HCT116 (cell line): ENCODE data around the gene ABI3. TPM values are rescaled to one million over a fixed set of nuclear protein-coding genes. Genes with fewer than 3 reads are reported as not detected.
A peak's percentile ranks its signal among the peaks of the same experiment; 100 is the strongest.

Experiments used
- ATAC-seq: fragments of 200-7000 bp; cut with Tn5 transposase; 2 replicates; pipeline ENCODE4 v1.9.1; 2020; ENCODE audit warnings: mild to moderate bottlenecking, moderate library complexity
- BruUV-seq: library from RNA; stranded (reverse); fragments of 400-500 nt; replicated peaks from 2 replicates; lab custom pipeline; 2021; lab: Mats Ljungman, UMichigan
- CTCF ChIA-PET: fragments of 300-600 bp; sonication (Branson Sonifier 250); formaldehyde crosslinking; loops from one replicate; lab custom pipeline; 2021; ENCODE audit warnings: antibody characterized with exemption; lab: Charles Lee
- POLR2A ChIA-PET: fragments of 300-600, 350-600 bp; sonication (Branson Sonifier 250); formaldehyde crosslinking; loops from one replicate; lab custom pipeline; 2021; ENCODE audit warnings: antibody characterized with exemption; lab: Charles Lee
- RAD21 ChIA-PET, 2 experiments: fragments of 300-600 bp; sonication (Branson Sonifier 250); formaldehyde crosslinking; loops; one replicate each; lab custom pipeline; 2023; ENCODE audit warnings: low total read pairs in 2 of 2; ENCODE audit not compliant: uncharacterized antibody in 2 of 2, unreplicated experiment in 2 of 2, low non-redundant PET in 1 of 2; lab: Charles Lee
- DNase-seq: peaks from one replicate; pipeline ENCODE4 v3.0.0-alpha.2; 2010; ENCODE audit warnings: low read depth, low spot score
- H2AFZ ChIP-seq: fragments of 200-600 bp; shearing (Covaris generic), sonication (generic); 2 replicates; pipeline ENCODE4 v1.6.1; 2017; ENCODE audit warnings: low read depth, mixed run types, mixed read lengths, antibody characterized with exemption, low read length; ENCODE audit not compliant: poor library complexity, severe bottlenecking
- H3K27ac ChIP-seq: 2 replicates; pipeline ENCODE4 v1.5.1; 2012; ENCODE audit warnings: low read depth, low read length
- H3K27me3 ChIP-seq: fragments of 200-600 bp; sonication (generic); 2 replicates; pipeline ENCODE4 v1.6.1; 2016; ENCODE audit warnings: mixed run types, low read length, mixed read lengths; ENCODE audit not compliant: insufficient read depth
- H3K36me3 ChIP-seq, 2 experiments: fragments of 200-500 bp in 1 of 2; fragments of 200-600 bp in 1 of 2; sonication (Bioruptor generic) in 1 of 2; sonication (generic) in 1 of 2; 2 replicates each; pipeline versions ENCODE4 v1.5.1 to v1.6.1; 2014 to 2016; ENCODE audit warnings: low read length in 2 of 2, inconsistent platforms in 1 of 2, mixed read lengths in 1 of 2, mixed run types in 1 of 2; ENCODE audit not compliant: insufficient read depth in 2 of 2, control insufficient read depth in 1 of 2
- H3K4me1 ChIP-seq, 2 experiments: fragments of 200-600 bp in 1 of 2; sonication (generic) in 1 of 2; 2 replicates each; pipeline versions ENCODE4 v1.5.1 to v1.6.1; 2012 to 2017; ENCODE audit warnings: low read length in 2 of 2, inconsistent platforms in 1 of 2, mild to moderate bottlenecking in 1 of 2, mixed read lengths in 1 of 2, mixed run types in 1 of 2, moderate library complexity in 1 of 2; ENCODE audit not compliant: insufficient read depth in 2 of 2, control insufficient read depth in 1 of 2
- H3K4me2 ChIP-seq: fragments of 200-600 bp; sonication (generic); 2 replicates; pipeline ENCODE4 v1.6.1; 2017; ENCODE audit warnings: mixed run types, low read length, mixed read lengths
- H3K4me3 ChIP-seq, 2 experiments: fragments of 200-600 bp in 1 of 2; sonication (generic) in 1 of 2; replicated peaks in 1 of 2; 2 replicates each; pipeline ENCODE4 v1.5.1; 2011 to 2016; ENCODE audit warnings: low read length in 2 of 2, control low read depth in 1 of 2, low read depth in 1 of 2, mild to moderate bottlenecking in 1 of 2, mixed read lengths in 1 of 2, mixed run types in 1 of 2
- H3K79me2 ChIP-seq: fragments of 200-600 bp; sonication (generic); 2 replicates; pipeline ENCODE4 v1.6.1; 2017; ENCODE audit warnings: mild to moderate bottlenecking, mixed run types, low read length, moderate library complexity, mixed read lengths; ENCODE audit not compliant: insufficient read depth
- H3K9ac ChIP-seq: fragments of 200-600 bp; sonication (generic); 2 replicates; pipeline ENCODE4 v1.6.1; 2016; ENCODE audit warnings: low read length, mixed read lengths
- H3K9me2 ChIP-seq: fragments of 200-600 bp; sonication (generic), shearing (Covaris generic); 2 replicates; pipeline ENCODE4 v1.6.1; 2017; ENCODE audit warnings: mixed run types, mild to moderate bottlenecking, moderate library complexity; ENCODE audit not compliant: insufficient read depth
- H3K9me3 ChIP-seq, 2 experiments: fragments of 200-500 bp in 1 of 2; fragments of 200-600 bp in 1 of 2; sonication (Bioruptor generic) in 1 of 2; sonication (generic) in 1 of 2; 2 replicates each; pipeline ENCODE4 v1.6.1; 2014 to 2017; ENCODE audit warnings: low read length in 2 of 2, mixed read lengths in 2 of 2, inconsistent platforms in 1 of 2, low read depth in 1 of 2, mild to moderate bottlenecking in 1 of 2, mixed run types in 1 of 2, moderate library complexity in 1 of 2; ENCODE audit not compliant: control insufficient read depth in 1 of 2, insufficient read depth in 1 of 2
- H4K20me1 ChIP-seq: fragments of 200-600 bp; sonication (generic), shearing (Covaris generic); 2 replicates; pipeline ENCODE4 v1.6.1; 2017; ENCODE audit warnings: mixed run types, mild to moderate bottlenecking, moderate library complexity; ENCODE audit not compliant: insufficient read depth
- FOSL1 ChIP-seq: IDR thresholded peaks from 2 replicates; pipeline ENCODE4 v1.6.1; 2012; ENCODE audit warnings: low read depth
- MAX ChIP-seq: IDR thresholded peaks from 2 replicates; pipeline ENCODE4 v1.6.1; 2012
- POLR2A ChIP-seq: IDR thresholded peaks from 2 replicates; pipeline ENCODE4 v1.7.0; 2011; ENCODE audit warnings: borderline replicate concordance; ENCODE audit not compliant: insufficient read depth, insufficient read length; ENCODE audit errors: extremely low read depth
- RAD21 ChIP-seq: IDR thresholded peaks from 2 replicates; pipeline ENCODE4 v1.6.1; 2012; ENCODE audit warnings: low read depth, mild to moderate bottlenecking
- SP1 ChIP-seq: IDR thresholded peaks from 2 replicates; pipeline ENCODE4 v1.6.1; 2012; ENCODE audit warnings: low read depth
- TCF7L2 ChIP-seq: IDR thresholded peaks from 2 replicates; pipeline ENCODE4 v1.7.0; 2011; ENCODE audit warnings: borderline replicate concordance, inconsistent platforms; ENCODE audit not compliant: insufficient read depth, insufficient read length; ENCODE audit errors: extremely low read depth
- ZFX ChIP-seq: fragments of 450-650 bp; IDR thresholded peaks from 2 replicates; pipeline ENCODE4 v1.6.1; 2017
- intact Hi-C: fragments of 100-400 bp; cut with micrococcal nuclease; formaldehyde crosslinking; loops from 2 replicates; pipeline ENCODE4 v1.10.0; 2022
- total RNA-seq: library from RNA; stranded (reverse); gene quantifications from one replicate; pipeline ENCODE4 v1.2.1, GENCODE V29; 2021; ENCODE audit not compliant: unreplicated experiment
- TF ChIP-seq, protein P1 (sequence below), 3 experiments: fragments of 200-600 bp in 1 of 3; sonication (generic) in 1 of 3; IDR thresholded peaks in 2 of 3; conservative IDR thresholded peaks in 1 of 3; 2 replicates each; pipeline ENCODE4 v1.5.1; 2012 to 2017; ENCODE audit warnings: low read depth in 2 of 3, low read length in 2 of 3, antibody characterized with exemption in 1 of 3, borderline replicate concordance in 1 of 3, control low read depth in 1 of 3, mild to moderate bottlenecking in 1 of 3, mixed read lengths in 1 of 3, mixed run types in 1 of 3, moderate library complexity in 1 of 3; ENCODE audit not compliant: insufficient read depth in 1 of 3

ABI3 gene
- total RNA-seq, 1 experiment from 2014 or later = 0.12 TPM

DNA sequence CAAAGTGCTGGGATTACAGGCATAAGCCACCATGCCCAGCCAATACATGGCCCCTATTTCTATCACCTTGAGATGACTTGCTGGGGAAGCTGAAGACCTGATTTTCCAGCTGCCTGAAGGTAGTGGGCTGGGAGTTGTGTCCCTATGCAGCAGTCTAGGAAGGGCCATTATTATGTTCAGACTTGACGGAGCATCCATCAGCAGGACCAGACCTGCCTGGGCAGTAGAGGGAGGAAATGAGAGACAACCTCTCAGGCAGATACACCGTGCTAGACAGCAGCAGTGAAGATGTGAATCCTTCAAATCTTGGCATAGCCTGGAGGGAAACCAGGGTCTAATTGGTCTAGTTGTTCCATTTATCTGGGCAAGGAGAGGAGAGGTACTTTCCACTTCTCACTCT is 55.7 kb downstream of the ABI3 start (continued):
- TF ChIP-seq, protein P1, sequence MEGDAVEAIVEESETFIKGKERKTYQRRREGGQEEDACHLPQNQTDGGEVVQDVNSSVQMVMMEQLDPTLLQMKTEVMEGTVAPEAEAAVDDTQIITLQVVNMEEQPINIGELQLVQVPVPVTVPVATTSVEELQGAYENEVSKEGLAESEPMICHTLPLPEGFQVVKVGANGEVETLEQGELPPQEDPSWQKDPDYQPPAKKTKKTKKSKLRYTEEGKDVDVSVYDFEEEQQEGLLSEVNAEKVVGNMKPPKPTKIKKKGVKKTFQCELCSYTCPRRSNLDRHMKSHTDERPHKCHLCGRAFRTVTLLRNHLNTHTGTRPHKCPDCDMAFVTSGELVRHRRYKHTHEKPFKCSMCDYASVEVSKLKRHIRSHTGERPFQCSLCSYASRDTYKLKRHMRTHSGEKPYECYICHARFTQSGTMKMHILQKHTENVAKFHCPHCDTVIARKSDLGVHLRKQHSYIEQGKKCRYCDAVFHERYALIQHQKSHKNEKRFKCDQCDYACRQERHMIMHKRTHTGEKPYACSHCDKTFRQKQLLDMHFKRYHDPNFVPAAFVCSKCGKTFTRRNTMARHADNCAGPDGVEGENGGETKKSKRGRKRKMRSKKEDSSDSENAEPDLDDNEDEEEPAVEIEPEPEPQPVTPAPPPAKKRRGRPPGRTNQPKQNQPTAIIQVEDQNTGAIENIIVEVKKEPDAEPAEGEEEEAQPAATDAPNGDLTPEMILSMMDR (IDR thresholded peaks at IDR 0.05 in 2 of 3, conservative IDR thresholded peaks at IDR 0.05 in 1 of 3; ENCODE audit: borderline replicate concordance in 1 of 3, insufficient read depth in 1 of 3, low read depth in 2 of 3, low read length in 2 of 3) = no peak
- no peak for TF ChIP-seq TCF7L2
- TF ChIP-seq RAD21 = no peak
- no peak for TF ChIP-seq MAX

- ChIA-PET POLR2A (no interaction called here), RAD21 (no interaction called here), CTCF (no interaction called here)
- no peak overlapping the region for H3K9ac ChIP-seq
- H3K27me3 ChIP-seq = no peaks in the 10 kb centered on the region
- no peaks in the 10 kb centered on the region for H3K79me2 ChIP-seq
- intact Hi-C loops = no loop called here
- peaks cover 0 to 6% of the 10 kb centered on the region in 2 experiments; a peak in 2 of 4 replicates for H3K4me1 ChIP-seq
- no peak overlapping the region for H2AFZ ChIP-seq
- TF ChIP-seq ZFX (no peak), MAX (no peak), FOSL1 (no peak), POLR2A (no peak), SP1 (no peak)
- TF ChIP-seq, protein P1 (IDR thresholded peaks at IDR 0.05 in 2 of 3, conservative IDR thresholded peaks at IDR 0.05 in 1 of 3; ENCODE audit: borderline replicate concordance in 1 of 3, insufficient read depth in 1 of 3, low read depth in 2 of 3, low read length in 2 of 3) = no peak
- DNase-seq = no peak
- H3K4me2 ChIP-seq = no peak overlapping the region
- peak; percentile 38 for ATAC-seq
- no peak overlapping the region for H3K27ac ChIP-seq
- no peaks in the 10 kb centered on the region for H3K9me3 ChIP-seq
- H3K9me2 ChIP-seq = no peaks in the 10 kb centered on the region
- BruUV-seq = no TSS peak
- no peaks in the 10 kb centered on the region for H3K36me3 ChIP-seq
- no peak overlapping the region for H3K4me3 ChIP-seq
- H4K20me1 ChIP-seq = no peaks in the 10 kb centered on the region
Observed at GRCh38 chr17:49267912-49268311, 57.4 kb downstream of the ABI3 start.
